M059J (cell line): Measurements from ENCODE around the gene BTG4. TPM values are rescaled to one million over a fixed set of nuclear protein-coding genes. Genes with fewer than 3 reads are reported as not detected.
A peak's percentile ranks its signal among the peaks of the same experiment; 100 is the strongest.

Experiments
- DNase-seq: peaks from one replicate; pipeline ENCODE4 v3.0.0-alpha.2; 2012; ENCODE audit warnings: low read depth
- total RNA-seq: library from RNA; depleted of rRNA; stranded (reverse); fragments of >200 nt; shearing (Covaris generic); gene quantifications from 2 replicates; pipeline ENCODE4 v1.2.3, GENCODE V29; 2014

BTG4 gene
- total RNA-seq, 1 experiment from 2014 or later = not detected

- DNase-seq = no peak
These were observed 18.1 kb downstream of the BTG4 start for GRCh38 chr11:111494040-111494439.

GRCh38 chr11:111490496-111490895 lies 21.7 kb downstream of the BTG4 start:
- DNase-seq = no peak

DNA sequence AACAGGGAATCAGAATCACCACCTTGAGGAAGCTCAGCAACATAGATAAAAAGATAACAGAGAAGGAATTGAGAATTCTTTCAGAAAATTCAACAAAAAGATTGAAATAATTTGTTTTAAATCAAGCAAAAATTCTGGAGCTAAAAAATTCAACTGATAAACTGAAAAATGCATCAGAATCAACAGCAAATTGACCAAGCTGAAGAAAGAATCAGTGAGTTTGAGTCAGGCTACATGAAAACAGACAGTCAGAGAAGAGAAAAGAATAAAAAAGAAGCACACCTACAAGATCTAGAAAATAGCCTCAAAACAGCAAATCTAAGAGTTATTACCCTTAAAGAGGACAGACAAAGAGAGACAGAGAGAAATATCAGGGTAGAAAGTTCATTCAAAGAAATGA lies 28.8 kb downstream of the BTG4 start:
- no peak for DNase-seq

GRCh38 chr11:111479666-111480065 lies 32.5 kb downstream of the BTG4 start:
- no peak for DNase-seq

- DNase-seq = no peak
These were observed 34.3 kb downstream of the BTG4 start for GRCh38 chr11:111477898-111478297.

DNA sequence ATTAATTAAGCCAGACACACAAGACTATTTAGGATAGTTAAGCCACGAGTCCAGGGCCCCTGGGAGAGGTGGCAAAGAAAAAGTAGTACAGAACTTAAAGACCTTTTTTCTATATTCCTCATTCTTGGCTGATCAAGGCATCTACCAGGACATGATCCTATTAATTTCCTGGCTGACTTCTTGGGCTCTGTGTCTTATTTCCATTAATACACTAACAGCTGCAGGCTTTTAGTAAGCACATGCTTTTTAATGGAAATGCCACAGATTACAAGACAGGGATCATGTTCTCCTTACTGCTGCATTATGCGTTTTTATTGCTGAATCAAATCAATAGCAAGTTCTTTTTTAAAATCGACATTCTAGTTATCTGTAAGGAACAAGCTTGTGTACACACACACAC lies 35.2 kb downstream of the BTG4 start:
- DNase-seq = no peak

DNA sequence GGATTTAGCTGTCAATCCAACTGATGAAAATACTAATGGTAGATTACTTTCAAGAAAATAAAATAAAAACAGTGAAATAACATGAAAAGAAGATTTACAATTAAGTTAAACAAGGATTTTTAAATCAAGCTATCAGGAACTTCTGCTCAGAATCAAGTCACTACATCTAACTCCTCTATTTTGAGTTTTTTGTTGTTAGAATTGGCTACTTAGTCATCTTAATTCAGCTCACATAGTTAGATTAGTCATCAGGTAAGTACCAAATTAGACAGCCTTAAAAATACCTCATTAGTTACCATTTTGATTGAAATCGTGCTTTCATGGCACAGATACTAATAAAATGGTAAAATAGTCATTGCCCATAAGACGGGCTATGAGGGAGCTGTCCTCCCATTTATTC lies 35.8 kb downstream of the BTG4 start:
- peak; percentile 54 for DNase-seq

GRCh38 chr11:111474432-111474831 lies 37.8 kb downstream of the BTG4 start:
- DNase-seq = no peak

- DNase-seq = peak; percentile 56
These were observed 40.0 kb downstream of the BTG4 start for GRCh38 chr11:111472228-111472627.

DNA sequence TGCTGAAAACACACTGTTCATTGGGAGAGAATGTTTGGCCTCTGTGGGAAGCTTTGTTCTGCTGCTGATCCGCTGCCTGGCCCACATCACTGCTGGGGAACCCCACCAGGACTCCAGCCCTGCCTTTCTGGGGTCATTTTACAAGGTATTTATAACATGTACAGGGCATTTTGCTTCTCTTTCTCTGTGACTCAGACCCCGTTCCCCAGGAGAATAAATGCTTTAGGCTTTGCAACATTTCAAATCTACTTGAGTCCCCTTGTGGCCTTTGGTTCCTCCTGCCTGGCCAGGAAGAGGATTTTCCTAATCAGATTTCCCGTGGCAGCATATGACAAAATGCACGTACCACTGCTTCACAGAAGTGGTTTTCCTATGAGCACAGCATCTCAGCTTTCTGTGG lies 43.0 kb downstream of the BTG4 start:
- no peak for DNase-seq

DNA sequence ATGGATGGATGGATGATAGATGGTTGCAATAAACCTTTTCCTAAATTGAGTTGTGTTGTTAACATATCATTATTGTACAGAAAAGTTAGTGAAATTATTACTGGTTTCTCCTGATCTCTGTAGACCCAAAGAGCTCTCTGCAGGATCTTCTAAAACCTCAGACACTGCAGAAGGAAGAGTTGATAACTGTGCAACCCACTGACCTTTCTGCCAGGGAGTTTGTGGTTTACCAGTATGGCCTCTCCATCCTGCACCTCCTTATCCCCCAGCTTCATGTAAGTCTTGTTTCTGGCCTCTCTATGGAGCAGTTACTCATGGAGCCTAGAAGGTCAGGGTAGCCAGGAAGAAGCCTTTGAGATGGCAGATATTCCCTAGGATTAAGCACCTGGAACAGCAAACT lies 45.6 kb downstream of the BTG4 start:
- DNase-seq = no peak

DNA sequence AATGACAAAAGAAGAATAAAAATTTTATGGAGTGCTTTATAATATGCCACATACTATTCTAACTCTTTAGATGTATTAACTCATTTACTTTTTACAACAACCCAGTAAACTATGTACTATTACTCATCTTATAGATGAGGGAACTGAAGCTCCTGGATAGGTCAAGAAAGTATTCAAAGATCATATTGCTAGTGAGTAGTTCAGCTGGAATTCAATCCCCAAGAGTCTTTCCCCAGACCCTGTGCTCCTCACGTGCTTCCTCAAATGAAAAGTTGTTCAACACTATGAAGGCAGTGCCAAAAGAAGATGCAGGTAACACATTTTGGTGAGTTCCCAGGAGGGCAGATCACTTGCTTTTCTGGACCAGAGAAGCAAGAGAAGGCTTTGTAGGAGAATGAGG lies 46.8 kb downstream of the BTG4 start:
- peak; percentile 43 for DNase-seq

DNA sequence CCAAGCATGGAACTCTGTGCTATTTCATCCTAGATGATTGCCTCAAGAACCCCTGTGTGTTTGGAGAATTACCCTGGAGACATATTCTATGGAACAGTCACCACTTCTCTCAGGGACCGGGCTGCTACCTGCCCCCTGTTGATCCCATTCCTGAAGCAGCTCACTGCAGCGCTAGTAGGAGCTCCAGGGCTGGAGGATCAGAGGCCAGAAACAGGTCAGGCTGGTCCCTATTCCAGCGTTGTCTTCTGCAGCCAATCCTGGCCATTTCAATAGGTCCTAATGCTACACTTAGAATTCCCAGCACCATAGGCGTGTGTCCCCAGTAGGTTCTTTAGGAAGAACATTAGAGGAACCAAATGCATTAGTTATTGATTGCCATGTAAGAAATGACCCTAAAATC lies 48.9 kb downstream of the BTG4 start:
- DNase-seq = no peak

- DNase-seq = no peak
These were observed 49.9 kb downstream of the BTG4 start for GRCh38 chr11:111462329-111462728.

DNA sequence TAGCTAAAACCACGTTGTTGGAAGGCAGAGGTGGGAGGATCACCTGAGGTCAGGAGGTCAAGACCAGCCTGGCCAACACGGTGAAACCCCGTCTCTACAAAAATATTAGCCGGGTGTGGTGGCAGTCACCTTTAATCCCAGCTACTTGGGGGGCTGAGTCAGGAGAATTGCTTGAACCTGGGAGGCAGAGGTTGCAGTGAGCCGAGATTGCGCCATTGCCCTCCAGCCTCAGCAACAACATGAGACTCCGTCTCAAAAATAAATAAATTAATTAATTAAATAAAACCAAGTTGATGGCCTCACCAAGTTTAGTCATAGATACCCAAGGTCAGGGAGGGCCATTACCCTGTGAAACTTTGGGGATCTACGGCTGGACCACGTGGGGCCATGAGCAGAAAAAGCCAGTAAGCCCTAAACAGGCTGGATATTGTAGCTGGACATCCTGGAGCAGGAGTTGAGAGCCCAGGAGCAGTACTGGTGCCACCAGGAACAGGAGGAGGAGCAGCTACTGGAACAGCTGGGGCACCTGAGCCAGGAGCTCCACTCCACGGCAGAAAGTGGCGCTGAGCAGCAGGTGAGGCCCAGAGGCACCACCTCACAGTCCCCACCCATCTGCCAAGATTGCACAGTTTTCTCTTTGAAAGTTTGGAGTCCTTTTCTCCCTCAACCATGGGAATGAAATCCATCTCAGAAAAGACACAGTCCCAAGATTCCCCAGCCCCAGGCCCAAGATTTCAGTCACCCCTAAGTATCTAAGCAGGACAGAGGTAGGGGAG lies 50.5 kb downstream of the BTG4 start:
- no peak for DNase-seq

- no peak for DNase-seq
These were observed 51.3 kb downstream of the BTG4 start for GRCh38 chr11:111460856-111461255.

DNA sequence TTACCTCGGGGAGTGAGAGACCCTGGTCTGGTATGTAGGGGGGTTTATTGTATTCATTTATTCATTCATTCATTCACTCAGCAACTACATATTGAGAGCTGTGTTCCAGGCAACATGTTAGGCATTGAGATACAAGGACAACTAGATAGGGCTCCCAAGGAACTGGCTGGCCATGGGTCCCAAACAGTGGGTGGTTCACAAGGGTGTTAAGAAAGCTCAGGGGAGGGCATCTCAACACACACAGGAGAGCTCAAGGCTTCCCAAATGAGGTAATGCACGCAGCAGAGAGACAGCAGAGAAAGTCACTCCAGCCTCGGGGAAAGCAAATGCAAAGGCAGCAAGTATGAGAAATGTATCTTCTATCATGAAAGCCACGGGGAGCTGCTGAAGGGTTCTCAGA lies 51.8 kb downstream of the BTG4 start:
- no peak for DNase-seq

- DNase-seq = no peak
These were observed 52.5 kb downstream of the BTG4 start for GRCh38 chr11:111459506-111460270.

DNA sequence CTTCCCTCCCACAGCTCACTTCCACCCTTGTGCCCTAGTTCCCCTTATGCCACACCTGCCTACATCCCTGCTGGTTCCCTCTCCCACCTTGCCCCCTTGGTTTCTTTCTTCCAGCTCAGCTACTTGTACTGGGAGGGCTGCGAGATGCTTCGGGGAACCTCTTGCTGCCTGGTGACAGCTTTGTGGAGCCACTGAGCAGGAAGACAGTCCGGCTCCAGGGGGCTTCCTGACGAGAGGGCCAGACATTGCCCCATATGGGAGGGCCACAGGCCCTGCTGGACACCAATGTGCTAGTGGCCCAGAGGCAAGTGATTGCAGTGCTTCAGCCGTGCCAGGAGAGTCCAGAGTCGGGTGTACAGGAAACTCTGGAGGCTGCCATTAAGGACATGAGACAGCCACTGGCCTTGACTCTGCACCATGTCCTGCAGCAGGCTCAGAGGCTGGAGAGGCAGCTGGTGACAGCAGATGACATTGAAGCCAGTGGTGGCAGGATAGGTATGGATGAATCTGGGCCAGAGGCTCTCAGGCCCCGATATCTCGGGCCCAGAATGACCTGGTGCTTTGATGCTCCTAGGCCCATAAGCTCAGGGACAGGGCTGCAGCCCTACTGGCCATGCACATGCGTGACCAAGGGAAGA lies 54.3 kb downstream of the BTG4 start:
- DNase-seq = no peak

DNA sequence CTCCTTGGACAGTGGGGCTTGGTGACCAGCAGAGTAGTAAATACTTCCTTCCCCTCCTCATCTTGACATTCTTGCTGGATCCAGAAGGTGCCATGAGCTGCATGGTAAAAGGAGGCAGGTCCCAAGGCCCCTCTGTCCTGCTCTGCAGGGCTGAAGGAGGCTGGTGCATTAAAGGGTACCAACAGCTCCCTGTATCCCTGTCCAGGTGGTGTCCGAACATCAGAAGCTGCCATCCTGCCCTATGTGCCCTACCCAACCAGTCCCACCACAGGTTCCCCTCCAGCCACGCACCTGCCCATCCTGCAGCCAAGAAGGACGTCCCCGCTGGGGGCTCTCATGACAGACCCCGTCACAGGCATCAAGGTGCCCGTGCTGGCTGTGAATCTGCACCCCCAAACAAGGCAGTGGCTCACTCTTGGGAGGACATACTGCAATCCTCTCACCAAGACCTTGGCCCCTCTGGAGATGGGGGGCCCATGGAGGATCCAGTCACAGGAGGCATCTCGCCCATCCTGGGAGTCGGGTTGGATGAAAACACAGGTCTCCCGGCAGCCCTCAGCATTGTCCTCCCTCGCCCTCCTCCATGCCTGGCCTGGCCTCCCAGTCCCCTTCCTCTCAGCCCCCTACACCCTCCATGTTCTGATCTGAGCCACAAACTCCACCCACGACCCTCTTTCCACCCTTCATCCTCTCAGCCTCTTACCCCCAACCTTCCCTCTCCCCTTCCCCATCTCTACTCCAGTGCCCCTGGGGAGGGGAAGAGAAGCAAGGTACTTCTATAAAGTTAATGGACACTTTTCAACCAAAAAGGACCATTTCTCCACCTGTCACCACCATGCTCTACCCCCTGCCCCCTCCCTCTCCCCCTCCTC lies 55.1 kb downstream of the BTG4 start:
- no peak for DNase-seq

DNA sequence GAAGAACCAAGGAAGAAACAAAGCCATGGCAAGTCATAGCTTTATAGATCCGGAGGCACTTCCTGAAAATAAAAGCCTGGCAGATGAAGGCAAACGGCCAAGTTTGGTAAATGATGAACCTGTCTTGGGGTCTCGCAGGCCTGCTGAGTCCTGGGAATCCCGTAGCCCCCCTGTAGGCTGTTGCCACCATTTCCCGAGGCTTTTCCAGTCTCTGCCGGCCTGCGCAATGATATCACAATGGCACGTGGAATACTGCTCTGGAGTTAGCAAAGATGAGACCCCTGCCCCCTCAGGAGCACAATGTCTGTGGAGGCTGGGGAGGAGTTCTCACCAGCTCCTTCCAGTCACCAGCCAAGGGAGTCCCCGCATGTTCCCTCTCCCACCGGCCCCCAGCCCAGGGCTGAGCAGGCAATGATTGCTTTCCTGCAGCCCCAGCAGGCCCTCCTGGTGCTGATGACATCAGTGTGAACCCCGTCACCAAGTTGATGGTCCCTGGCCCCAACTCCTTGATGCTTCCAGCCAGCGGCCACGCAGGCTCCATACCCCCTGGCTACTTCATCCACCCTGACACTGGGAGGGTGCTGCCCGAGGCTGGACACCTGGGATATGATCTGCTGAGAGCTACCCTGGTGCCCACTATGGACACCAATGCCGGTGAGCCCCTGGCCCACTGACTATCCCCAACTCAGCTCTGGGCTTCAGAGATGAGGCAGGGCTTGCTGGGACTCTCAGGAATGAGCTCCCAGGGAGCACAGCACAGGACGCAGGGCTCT lies 55.9 kb downstream of the BTG4 start:
- no peak for DNase-seq
